ENCODE data around the gene REC8.

DNA sequence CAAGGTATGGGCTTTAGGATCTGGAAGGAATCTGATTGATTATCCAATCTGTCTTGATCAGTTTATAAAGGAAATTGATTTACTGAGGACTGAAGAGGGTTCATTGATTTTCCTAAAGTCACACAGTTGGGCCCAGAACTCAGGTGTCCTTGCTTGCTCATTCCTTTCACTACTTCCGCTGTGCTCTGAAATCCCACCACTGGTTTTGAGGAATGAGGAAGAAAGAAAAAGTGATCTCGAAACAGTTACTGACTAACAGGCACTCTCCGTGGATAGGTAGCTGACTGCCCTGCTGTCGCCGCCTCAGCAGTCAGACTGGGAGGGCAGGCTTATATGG is 41.5 kb upstream of the REC8 start, which contains the start of gene FITM1:
- TF ChIP-seq, protein P1, sequence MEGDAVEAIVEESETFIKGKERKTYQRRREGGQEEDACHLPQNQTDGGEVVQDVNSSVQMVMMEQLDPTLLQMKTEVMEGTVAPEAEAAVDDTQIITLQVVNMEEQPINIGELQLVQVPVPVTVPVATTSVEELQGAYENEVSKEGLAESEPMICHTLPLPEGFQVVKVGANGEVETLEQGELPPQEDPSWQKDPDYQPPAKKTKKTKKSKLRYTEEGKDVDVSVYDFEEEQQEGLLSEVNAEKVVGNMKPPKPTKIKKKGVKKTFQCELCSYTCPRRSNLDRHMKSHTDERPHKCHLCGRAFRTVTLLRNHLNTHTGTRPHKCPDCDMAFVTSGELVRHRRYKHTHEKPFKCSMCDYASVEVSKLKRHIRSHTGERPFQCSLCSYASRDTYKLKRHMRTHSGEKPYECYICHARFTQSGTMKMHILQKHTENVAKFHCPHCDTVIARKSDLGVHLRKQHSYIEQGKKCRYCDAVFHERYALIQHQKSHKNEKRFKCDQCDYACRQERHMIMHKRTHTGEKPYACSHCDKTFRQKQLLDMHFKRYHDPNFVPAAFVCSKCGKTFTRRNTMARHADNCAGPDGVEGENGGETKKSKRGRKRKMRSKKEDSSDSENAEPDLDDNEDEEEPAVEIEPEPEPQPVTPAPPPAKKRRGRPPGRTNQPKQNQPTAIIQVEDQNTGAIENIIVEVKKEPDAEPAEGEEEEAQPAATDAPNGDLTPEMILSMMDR (optimal IDR thresholded peaks at IDR 0.05 in 1 of 3, IDR thresholded peaks at IDR 0.05 in 1 of 3, conservative IDR thresholded peaks at IDR 0.05 in 1 of 3; ENCODE audit: extremely low read depth in 1 of 3, insufficient read depth in 2 of 3, low read length in 3 of 3), result no peak
- TF ChIP-seq EZH2 (IDR thresholded peaks at IDR 0.05; ENCODE audit: low read length), result no peak

Data from keratinocyte (primary cell).